Measurements from ENCODE around the gene UCKL1.

DNA sequence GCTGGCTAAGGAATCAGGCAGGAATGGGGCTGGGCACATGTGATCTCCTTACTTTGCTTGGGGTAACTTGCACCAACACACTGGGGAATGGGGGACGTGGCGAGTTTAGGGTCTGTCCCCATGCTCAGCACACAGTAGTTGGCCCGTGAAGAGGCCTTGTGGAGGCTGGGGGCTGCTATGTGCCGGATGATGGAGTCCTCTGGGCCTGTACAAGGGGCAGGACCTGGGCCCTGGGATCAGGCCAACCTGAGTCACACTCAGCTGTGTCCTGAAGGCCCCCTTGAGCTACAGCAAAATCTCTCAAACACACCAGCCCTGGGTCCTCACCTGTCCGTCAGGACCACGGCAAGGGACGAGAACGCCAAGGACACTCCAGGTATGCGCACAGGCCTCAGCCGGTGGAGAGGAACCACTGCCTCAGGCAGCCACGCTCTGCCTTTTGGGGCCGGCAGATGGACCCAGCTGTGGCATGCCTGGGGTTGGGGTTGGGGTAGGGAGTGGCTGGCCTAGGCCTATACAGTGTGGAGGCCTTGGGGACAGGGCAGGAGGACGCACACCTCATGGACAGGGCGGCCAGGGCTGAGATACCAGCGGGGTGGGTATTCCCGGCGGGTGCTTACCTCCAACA, 11.1 kb downstream of the UCKL1 start:
- TF ChIP-seq, protein P1, sequence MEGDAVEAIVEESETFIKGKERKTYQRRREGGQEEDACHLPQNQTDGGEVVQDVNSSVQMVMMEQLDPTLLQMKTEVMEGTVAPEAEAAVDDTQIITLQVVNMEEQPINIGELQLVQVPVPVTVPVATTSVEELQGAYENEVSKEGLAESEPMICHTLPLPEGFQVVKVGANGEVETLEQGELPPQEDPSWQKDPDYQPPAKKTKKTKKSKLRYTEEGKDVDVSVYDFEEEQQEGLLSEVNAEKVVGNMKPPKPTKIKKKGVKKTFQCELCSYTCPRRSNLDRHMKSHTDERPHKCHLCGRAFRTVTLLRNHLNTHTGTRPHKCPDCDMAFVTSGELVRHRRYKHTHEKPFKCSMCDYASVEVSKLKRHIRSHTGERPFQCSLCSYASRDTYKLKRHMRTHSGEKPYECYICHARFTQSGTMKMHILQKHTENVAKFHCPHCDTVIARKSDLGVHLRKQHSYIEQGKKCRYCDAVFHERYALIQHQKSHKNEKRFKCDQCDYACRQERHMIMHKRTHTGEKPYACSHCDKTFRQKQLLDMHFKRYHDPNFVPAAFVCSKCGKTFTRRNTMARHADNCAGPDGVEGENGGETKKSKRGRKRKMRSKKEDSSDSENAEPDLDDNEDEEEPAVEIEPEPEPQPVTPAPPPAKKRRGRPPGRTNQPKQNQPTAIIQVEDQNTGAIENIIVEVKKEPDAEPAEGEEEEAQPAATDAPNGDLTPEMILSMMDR (IDR thresholded peaks at IDR 0.05; ENCODE audit: poor library complexity): no peak
- TF ChIP-seq EZH2 (IDR thresholded peaks at IDR 0.05; ENCODE audit: borderline replicate concordance): no peak
- no peak for TF ChIP-seq EZH2phosphoT487 (IDR thresholded peaks at IDR 0.05; ENCODE audit: low read depth, severe bottlenecking, unreplicated experiment)

All from hepatocyte (in vitro differentiated cells).